GM08714 (cell line): Measurements from ENCODE around the gene DCD.

ENCODE experiments used
- H3K4me3 ChIP-seq: fragments of 200-500 bp; sonication (Bioruptor generic); 2 replicates; pipeline ENCODE4 v1.5.1; 2014; ENCODE audit warnings: mild to moderate bottlenecking, low read length, inconsistent platforms
- ZNF274 ChIP-seq: IDR thresholded peaks from 2 replicates; pipeline ENCODE4 v1.6.1; 2012; ENCODE audit warnings: mild to moderate bottlenecking, low read depth, low read length

DCD gene

DNA sequence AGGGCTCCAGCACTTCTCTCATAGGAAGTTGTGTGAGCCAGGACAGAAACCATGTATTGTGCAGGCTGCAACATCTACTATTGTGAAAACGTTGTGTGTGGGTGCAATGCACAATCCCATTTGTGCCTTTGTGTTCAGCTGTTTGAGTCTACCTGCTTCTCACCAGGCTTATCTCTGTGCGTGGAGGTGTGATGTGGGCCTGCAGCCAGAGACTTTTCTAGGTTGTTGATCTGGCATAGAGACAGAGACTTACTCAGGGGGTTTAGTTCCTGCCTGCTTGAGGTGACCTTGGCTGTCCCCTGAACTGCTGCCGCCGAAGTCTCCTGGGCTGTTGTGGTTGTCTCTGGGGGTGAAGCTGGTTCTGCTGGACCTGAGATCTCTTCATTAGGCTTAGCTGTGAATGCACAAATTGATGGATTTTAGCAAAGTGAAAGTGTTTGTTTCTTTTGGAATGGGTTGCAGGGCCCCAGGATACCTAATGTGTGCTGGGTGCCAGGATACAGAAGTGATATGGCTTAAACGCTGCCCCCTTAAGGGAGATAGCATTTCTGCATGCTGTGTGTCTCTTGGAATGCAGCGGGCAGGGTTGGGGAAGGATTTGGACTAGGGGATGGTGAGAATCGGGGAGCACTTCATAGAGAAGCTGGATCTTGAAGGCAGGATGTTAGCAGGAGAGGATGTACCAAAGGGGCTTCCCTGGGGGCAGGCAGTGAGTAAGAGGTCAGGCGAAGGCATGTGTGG lies 16.0 kb downstream of the DCD start:
- H3K4me3 ChIP-seq, result no peak overlapping the region
- TF ChIP-seq ZNF274, result no peak

- H3K4me3 ChIP-seq, result no peak overlapping the region
- TF ChIP-seq ZNF274, result no peak
These were observed 16.6 kb downstream of the DCD start for GRCh38 chr12:54631551-54631950.

GRCh38 chr12:54629925-54630324 lies 18.2 kb downstream of the DCD start:
- TF ChIP-seq ZNF274, result no peak
- no peak overlapping the region for H3K4me3 ChIP-seq

GRCh38 chr12:54628186-54628846 lies 19.8 kb downstream of the DCD start:
- H3K4me3 ChIP-seq, result no peak overlapping the region
- TF ChIP-seq ZNF274, result no peak

DNA sequence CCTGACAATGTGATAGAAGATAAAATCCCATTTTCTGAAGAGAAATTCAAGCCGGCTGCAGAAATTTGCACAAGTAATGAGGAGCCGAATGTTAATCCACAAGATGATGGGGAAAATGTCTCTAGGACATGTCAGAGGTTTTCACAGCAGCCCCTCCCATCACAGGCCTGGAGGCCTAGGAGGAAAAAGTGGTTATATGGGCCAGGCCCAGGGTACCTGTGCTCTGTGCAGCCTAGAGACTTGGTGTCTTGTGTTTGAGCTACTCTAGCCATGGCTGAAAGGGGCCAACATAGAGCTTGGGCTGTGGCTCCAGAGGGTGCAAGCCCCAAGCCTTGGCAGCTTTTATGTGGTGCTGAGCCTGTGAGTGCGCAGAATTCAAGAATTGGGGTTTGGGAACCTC lies 20.9 kb downstream of the DCD start:
- no peak overlapping the region for H3K4me3 ChIP-seq
- no peak for TF ChIP-seq ZNF274

DNA sequence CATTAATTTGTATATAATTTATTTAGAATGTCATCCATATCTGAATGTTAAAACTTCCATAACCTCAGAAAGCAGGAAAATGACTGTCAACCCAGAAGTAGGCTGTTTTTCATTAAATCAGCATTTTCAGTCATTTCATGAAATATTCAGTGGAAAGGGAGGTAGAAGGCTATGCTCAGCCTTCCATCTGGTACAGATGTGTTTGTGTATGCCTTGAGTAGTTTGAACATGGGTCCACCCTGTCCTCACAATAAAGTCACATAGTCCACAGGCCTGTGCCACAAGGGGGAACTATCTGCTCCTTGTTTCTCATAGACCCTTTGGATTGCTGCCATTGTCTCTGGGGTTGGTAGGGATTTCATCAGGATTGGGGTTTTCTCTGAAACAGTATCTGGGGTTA lies 22.6 kb downstream of the DCD start:
- H3K4me3 ChIP-seq, result no peak overlapping the region
- no peak for TF ChIP-seq ZNF274

DNA sequence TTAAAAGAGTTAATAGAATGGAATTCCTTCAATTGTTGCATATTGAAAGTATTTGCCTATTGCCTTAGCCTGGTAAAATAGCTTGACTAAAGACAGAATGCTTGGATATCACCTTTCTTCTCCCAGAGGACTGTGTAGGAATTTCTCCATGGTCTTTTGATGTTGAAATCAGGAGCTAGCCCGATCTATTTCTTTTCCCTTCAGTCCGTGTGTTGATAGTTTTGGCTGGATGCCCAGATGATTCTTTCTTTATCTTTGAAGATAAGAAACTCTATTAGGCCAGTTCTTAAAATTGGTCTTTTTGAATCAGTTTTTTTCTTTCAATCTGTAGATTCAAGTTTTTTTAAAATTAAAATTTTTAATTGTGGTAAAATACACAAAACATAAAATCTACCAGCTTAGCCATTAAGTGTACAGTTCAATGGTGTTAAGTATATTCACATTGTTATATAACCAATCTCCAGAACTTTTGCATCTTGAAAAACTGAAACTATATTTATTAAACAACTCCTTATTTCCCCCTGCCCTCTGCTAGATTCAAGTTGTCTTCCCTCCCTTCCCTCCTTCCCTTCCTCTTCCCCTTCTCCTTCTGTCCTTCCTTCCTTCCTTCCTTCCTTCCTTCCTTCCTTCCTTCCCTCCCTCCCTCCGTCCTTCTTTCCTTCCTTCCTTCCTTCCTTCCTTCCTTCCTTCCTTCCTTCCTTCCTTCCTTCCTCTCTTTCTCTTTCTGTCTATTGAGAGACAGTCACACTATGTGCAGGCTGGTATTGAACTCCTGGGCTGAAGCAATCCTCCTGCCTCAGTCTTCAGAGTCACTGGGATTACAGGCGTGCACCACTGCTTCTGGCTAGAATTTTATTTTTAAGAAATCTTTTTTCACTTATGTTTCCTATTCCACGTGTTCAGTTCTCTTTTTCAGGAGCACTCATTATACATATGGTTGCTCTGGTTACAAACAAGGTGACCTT lies 23.6 kb downstream of the DCD start:
- no peak for TF ChIP-seq ZNF274
- H3K4me3 ChIP-seq, result no peak overlapping the region

GRCh38 chr12:54622463-54623183 lies 25.5 kb downstream of the DCD start:
- no peak overlapping the region for H3K4me3 ChIP-seq
- no peak for TF ChIP-seq ZNF274

- TF ChIP-seq ZNF274, result no peak
- H3K4me3 ChIP-seq, result no peak overlapping the region
These were observed 31.1 kb downstream of the DCD start for GRCh38 chr12:54616933-54617680.

GRCh38 chr12:54612225-54612750 lies 35.9 kb downstream of the DCD start:
- no peak overlapping the region for H3K4me3 ChIP-seq
- TF ChIP-seq ZNF274, result no peak

GRCh38 chr12:54611715-54612149 lies 36.4 kb downstream of the DCD start:
- TF ChIP-seq ZNF274, result no peak

DNA sequence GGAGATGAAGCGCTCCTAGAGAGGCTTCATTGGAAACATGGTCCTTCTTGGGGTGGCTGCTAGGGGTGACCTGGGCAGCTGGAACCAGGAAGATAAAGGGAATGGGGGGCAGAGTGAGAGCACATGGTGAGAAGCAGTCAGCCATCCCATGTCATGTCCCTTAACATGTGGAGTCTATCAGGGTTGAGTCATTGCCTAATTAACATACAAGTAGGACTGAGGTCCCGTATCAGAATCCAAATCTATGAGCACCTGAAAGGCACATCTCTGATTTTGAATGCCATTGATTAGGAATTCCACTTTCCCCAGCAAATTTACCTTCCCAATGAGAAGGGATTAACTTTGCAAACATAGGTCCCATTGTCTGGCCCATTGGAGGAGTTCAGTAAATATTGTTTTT lies 39.4 kb downstream of the DCD start:
- TF ChIP-seq ZNF274, result no peak
- H3K4me3 ChIP-seq, result no peak overlapping the region

More at GRCh38 chr12:54611715-54612149, 36.4 kb downstream of the DCD start:
- H3K4me3 ChIP-seq, result no peak overlapping the region

DNA sequence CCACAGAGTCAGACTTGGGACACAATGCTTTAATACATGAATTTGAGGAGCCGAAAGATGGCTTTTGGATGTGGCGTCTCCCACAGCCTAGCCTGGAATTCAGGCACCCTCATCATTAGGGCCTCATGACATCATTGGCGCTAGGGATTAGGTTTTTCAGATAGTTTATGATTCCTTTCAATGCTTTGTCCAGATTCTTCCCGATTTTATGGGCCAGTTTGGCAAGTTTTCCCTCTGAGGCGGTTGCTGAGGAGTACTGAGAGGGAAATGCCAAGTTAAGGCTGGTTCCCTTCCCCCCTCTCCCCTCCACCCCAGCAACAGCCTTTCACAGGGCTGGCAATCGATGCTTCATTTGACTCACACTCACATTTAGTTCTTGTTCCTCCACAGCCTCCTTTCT lies 40.0 kb downstream of the DCD start:
- H3K4me3 ChIP-seq, result no peak overlapping the region
- TF ChIP-seq ZNF274, result no peak
